Hepatocyte (in vitro differentiated cells): ENCODE measurements around the gene FHL3. TPM values are rescaled to one million over a fixed set of nuclear protein-coding genes. Genes with fewer than 3 reads are reported as not detected.

Source experiments
- DNase-seq: peaks from one replicate; pipeline ENCODE4 v3.0.0-alpha.2; 2016; ENCODE audit warnings: low spot score
- H2AFZ ChIP-seq: fragments of 200-600 bp; sonication (generic); 2 replicates; pipeline ENCODE4 v1.6.0; 2016; ENCODE audit warnings: antibody characterized with exemption, mild to moderate bottlenecking
- H3K27ac ChIP-seq: fragments of 200-600 bp; sonication (generic); 2 replicates; pipeline ENCODE4 v1.5.1; 2016; ENCODE audit warnings: mild to moderate bottlenecking
- H3K27me3 ChIP-seq: fragments of 200-600 bp; sonication (generic); 2 replicates; pipeline ENCODE4 v1.6.1; 2016
- H3K36me3 ChIP-seq: fragments of 200-600 bp; sonication (generic); replicated peaks from 2 replicates; pipeline ENCODE4 v1.5.1; 2016; ENCODE audit warnings: low read depth; ENCODE audit not compliant: insufficient read depth
- H3K4me1 ChIP-seq: fragments of 200-600 bp; sonication (generic); 2 replicates; pipeline ENCODE4 v1.5.1; 2016; ENCODE audit warnings: mild to moderate bottlenecking, moderate library complexity; ENCODE audit not compliant: insufficient read depth
- H3K4me2 ChIP-seq: fragments of 200-600 bp; sonication (generic); 2 replicates; pipeline ENCODE4 v1.6.0; 2016
- H3K4me3 ChIP-seq: fragments of 200-600 bp; sonication (generic); 2 replicates; pipeline ENCODE4 v1.5.1; 2016; ENCODE audit warnings: mild to moderate bottlenecking
- H3K79me2 ChIP-seq: fragments of 200-600 bp; sonication (generic); 2 replicates; pipeline ENCODE4 v1.6.0; 2017; ENCODE audit warnings: mild to moderate bottlenecking
- H3K9me2 ChIP-seq: fragments of 200-600 bp; sonication (generic); replicated peaks from 2 replicates; pipeline ENCODE4 v1.6.0; 2017; ENCODE audit warnings: mild to moderate bottlenecking; ENCODE audit not compliant: insufficient read depth
- H3K9me3 ChIP-seq: fragments of 200-600 bp; sonication (generic); 2 replicates; pipeline ENCODE4 v1.5.1; 2016; ENCODE audit warnings: low read depth, mild to moderate bottlenecking
- H4K20me1 ChIP-seq: fragments of 200-600 bp; sonication (generic); 2 replicates; pipeline ENCODE4 v1.6.0; 2016; ENCODE audit warnings: mild to moderate bottlenecking; ENCODE audit not compliant: insufficient read depth, poor library complexity, severe bottlenecking
- EZH2 ChIP-seq: fragments of 200-600 bp; sonication (generic); IDR thresholded peaks from 2 replicates; pipeline ENCODE4 v1.6.1; 2016; ENCODE audit warnings: antibody characterized with exemption, mild to moderate bottlenecking, borderline replicate concordance
- EZH2phosphoT487 ChIP-seq: fragments of 200-600 bp; sonication (generic); IDR thresholded peaks from one replicate; pipeline ENCODE4 v1.6.1; 2018; ENCODE audit warnings: antibody characterized with exemption, mild to moderate bottlenecking, low read depth, moderate library complexity; ENCODE audit not compliant: unreplicated experiment, severe bottlenecking
- WGBS: methylation state at CpG from one replicate; pipeline ENCODE4 v1.1.6; 2016; ENCODE audit warnings: low lambda C conversion rate; ENCODE audit errors: missing lambda C conversion rate; 5-methylcytosine and 5-hydroxymethylcytosine counted together
- polyA plus RNA-seq: library from polyadenylated mRNA; unstranded; fragments of >200 nt; fragmentation: Nextera tagmentation; extraction: Ambion mirVana; gene quantifications from 2 replicates; pipeline ENCODE4 v1.2.1, GENCODE V29; 2016
- total RNA-seq: library from RNA; depleted of rRNA; stranded (reverse); fragments of >200 nt; gene quantifications from 2 replicates; pipeline ENCODE4 v1.2.3, GENCODE V29; 2014
- TF ChIP-seq, protein P1 (sequence below): fragments of 200-600 bp; sonication (generic); IDR thresholded peaks from 2 replicates; pipeline ENCODE4 v1.5.1; 2016; ENCODE audit warnings: antibody characterized with exemption, mild to moderate bottlenecking; ENCODE audit not compliant: poor library complexity

Gene FHL3
- total and polyA plus RNA-seq, 2 experiments from 2014 or later, result 27.2 to 28.6 TPM

DNA sequence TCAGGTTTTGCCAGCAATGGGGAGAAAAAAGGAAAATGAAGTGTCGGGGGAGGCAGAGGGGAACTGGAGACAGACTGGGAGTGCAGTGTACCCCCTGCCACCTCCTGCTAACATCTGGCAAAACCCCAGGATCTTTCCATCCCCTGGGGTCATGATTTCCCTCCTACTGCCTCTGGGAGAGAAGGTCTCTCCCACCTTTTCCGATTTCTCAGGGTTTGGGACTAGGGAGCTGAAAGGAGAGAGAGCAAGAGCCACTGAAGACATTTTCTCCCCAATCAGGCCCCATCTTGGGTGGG is 5.1 kb downstream of the FHL3 start:
- peaks cover 47% of the 10 kb centered on the region for H3K79me2 ChIP-seq
- H3K9me3 ChIP-seq, result no peaks in the 10 kb centered on the region
- H2AFZ ChIP-seq, result no peak overlapping the region
- H3K4me1 ChIP-seq, result peaks cover 51% of the 10 kb centered on the region
- peak overlapping the region; percentile 97 for H3K27ac ChIP-seq
- no peaks in the 10 kb centered on the region for H3K27me3 ChIP-seq
- H3K4me2 ChIP-seq, result peak overlapping the region; percentile 68
- no peak for DNase-seq
- 47% methylated on average over 2 of the region's 2 CpGs for WGBS
- no peak overlapping the region for H3K4me3 ChIP-seq
- TF ChIP-seq, protein P1, sequence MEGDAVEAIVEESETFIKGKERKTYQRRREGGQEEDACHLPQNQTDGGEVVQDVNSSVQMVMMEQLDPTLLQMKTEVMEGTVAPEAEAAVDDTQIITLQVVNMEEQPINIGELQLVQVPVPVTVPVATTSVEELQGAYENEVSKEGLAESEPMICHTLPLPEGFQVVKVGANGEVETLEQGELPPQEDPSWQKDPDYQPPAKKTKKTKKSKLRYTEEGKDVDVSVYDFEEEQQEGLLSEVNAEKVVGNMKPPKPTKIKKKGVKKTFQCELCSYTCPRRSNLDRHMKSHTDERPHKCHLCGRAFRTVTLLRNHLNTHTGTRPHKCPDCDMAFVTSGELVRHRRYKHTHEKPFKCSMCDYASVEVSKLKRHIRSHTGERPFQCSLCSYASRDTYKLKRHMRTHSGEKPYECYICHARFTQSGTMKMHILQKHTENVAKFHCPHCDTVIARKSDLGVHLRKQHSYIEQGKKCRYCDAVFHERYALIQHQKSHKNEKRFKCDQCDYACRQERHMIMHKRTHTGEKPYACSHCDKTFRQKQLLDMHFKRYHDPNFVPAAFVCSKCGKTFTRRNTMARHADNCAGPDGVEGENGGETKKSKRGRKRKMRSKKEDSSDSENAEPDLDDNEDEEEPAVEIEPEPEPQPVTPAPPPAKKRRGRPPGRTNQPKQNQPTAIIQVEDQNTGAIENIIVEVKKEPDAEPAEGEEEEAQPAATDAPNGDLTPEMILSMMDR, result no peak
- no peak for TF ChIP-seq EZH2
- no peak for TF ChIP-seq EZH2phosphoT487
- H4K20me1 ChIP-seq, result no peaks in the 10 kb centered on the region
- no peaks in the 10 kb centered on the region for H3K9me2 ChIP-seq
- no peaks in the 10 kb centered on the region for H3K36me3 ChIP-seq

DNA sequence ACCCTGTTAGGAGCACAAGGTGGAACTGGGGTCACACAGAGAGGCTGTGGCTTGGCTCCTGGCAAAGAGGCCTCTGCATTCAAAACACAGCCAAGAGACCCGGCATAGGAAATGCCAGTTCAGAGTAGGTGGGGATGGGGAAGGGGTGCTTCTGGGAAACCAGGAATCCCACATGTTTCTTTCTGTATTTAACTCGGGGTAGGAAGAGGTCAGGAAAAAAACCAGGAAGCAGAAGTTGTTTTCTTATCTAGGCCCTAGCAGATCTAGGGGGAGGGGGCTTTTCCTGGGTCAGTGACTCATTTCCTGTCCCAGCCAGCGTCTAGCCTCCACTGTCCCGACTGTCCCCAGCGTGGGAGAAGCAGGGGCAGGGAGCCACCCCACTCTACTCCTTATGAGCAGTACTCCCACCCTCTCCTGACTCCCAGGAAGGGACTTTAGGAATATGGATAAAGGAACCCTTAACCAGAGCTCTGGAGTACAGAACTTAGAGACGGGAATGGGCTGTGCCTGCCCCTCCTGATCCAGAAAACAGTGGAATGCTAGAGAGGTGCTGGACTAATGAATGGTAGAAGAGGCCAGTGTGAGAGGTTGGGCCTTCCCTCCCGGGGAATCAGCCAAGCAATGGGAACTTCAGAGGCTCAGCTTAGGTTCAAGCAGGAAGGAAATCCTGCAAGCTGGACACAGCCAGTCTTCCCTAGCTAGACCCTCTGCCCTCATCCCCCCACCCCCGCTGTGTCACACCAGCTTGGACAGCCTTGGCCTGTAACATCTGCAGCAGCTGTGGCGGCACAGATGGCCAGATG is 5.7 kb downstream of the FHL3 start:
- 24% methylated on average over 9 of the region's 9 CpGs for WGBS
- Histone ChIP-seq H3K4me3 (no peak overlapping the region), H3K27ac (peak overlapping the region; percentile 97), H3K9me3 (no peaks in the 10 kb centered on the region), H3K79me2 (peaks cover 43% of the 10 kb centered on the region), H3K4me1 (peaks cover 50% of the 10 kb centered on the region), H2AFZ (peak overlapping the region; percentile 13), H3K36me3 (no peaks in the 10 kb centered on the region), H3K9me2 (no peaks in the 10 kb centered on the region), H3K4me2 (peak overlapping the region; percentile 68), H4K20me1 (no peaks in the 10 kb centered on the region), H3K27me3 (no peaks in the 10 kb centered on the region)
- TF ChIP-seq, protein P1, result no peak
- TF ChIP-seq EZH2 (no peak), EZH2phosphoT487 (no peak)
- peak; percentile 70 for DNase-seq

DNA sequence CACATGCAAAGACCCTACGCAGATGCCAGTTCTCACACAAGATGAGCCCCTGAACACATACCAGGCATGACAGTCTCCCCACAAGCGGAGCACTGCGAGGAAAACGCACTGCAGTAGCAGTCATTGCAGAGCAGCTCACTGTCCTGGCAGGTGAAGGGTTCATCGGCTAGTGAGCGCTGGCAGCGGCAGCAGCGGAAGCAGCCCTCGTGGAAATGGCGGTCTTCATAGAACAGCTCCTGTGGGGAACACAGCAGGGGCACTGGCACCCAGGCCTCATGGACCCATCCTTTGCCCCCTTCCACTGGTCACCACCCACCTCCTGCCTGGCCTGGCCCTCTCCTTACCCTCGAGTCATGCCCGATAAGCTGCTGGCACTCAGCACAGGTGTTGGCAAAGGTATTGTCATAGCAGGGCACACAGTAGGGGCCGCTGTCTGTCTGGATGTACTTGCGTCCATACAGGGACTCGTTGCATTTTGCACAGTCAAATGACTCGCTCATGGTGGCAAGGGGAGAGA is 6.3 kb downstream of the FHL3 start:
- Histone ChIP-seq H3K79me2 (peaks cover 37% of the 10 kb centered on the region), H3K4me2 (peak overlapping the region; percentile 68), H3K4me1 (peaks cover 44% of the 10 kb centered on the region), H3K9me3 (no peaks in the 10 kb centered on the region), H3K4me3 (no peak overlapping the region), H2AFZ (no peak overlapping the region), H4K20me1 (no peaks in the 10 kb centered on the region), H3K27ac (peak overlapping the region; percentile 97), H3K9me2 (no peaks in the 10 kb centered on the region), H3K27me3 (no peaks in the 10 kb centered on the region), H3K36me3 (no peaks in the 10 kb centered on the region)
- 92% methylated on average over 16 of the region's 16 CpGs for WGBS
- DNase-seq, result no peak
- TF ChIP-seq, protein P1, result no peak
- no peak for TF ChIP-seq EZH2phosphoT487
- no peak for TF ChIP-seq EZH2
